Bronchial epithelial cell (primary cell): ENCODE data around the gene TSPAN12. TPM values are rescaled to one million over a fixed set of nuclear protein-coding genes. Genes with fewer than 3 reads are reported as not detected.

Experiments
- DNase-seq: peaks from one replicate; pipeline ENCODE4 v3.0.0-alpha.2; 2010; ENCODE audit warnings: low read depth
- FAIRE-seq: peaks from 2 replicates; lab custom pipeline; 2011; peaks lifted over from hg19 to GRCh38; lab: Jason Lieb, UNC
- H3K27me3 ChIP-seq: 2 replicates; pipeline ENCODE4 v1.5.1; 2011; ENCODE audit warnings: low read length; ENCODE audit not compliant: control insufficient read depth, insufficient read depth
- H3K36me3 ChIP-seq: 2 replicates; pipeline ENCODE4 v1.5.1; 2011; ENCODE audit warnings: low read length; ENCODE audit not compliant: control insufficient read depth, insufficient read depth
- H3K4me3 ChIP-seq: 2 replicates; pipeline ENCODE4 v1.5.1; 2011; ENCODE audit warnings: mild to moderate bottlenecking, low read depth, low read length, control low read depth
- CTCF ChIP-seq: IDR thresholded peaks from 2 replicates; pipeline ENCODE4 v1.5.1; 2011; ENCODE audit warnings: mild to moderate bottlenecking, moderate library complexity, low read length, control low read depth, inconsistent platforms; ENCODE audit not compliant: insufficient read depth, severe bottlenecking
- total RNA-seq: library from RNA; depleted of rRNA; stranded (reverse); fragments of >200 nt; gene quantifications from 2 replicates; pipeline ENCODE4 v1.2.1, GENCODE V29; 2014

The TSPAN12 gene
- total RNA-seq, 1 donor from 2014 or later = 1.6 TPM

- no peak for TF ChIP-seq CTCF
- DNase-seq (no peak), FAIRE-seq (no peak)
- Histone ChIP-seq H3K4me3 (no peak overlapping the region), H3K27me3 (no peaks in the 10 kb centered on the region), H3K36me3 (no peaks in the 10 kb centered on the region)
These were observed 58.8 kb downstream of the TSPAN12 start for GRCh38 chr7:120799147-120799546.

- no peaks in the 10 kb centered on the region for H3K27me3 ChIP-seq
- no peak for DNase-seq
- FAIRE-seq = no peak
- TF ChIP-seq CTCF = no peak
- H3K36me3 ChIP-seq = no peaks in the 10 kb centered on the region
- H3K4me3 ChIP-seq = no peak overlapping the region
These were observed 60.8 kb downstream of the TSPAN12 start for GRCh38 chr7:120797026-120797645.

GRCh38 chr7:120794106-120794729 lies 63.7 kb downstream of the TSPAN12 start:
- no peak for FAIRE-seq
- peak; percentile 79 for DNase-seq
- Histone ChIP-seq H3K4me3 (no peak overlapping the region), H3K36me3 (no peaks in the 10 kb centered on the region), H3K27me3 (no peaks in the 10 kb centered on the region)
- TF ChIP-seq CTCF = no peak

- FAIRE-seq = no peak
- Histone ChIP-seq H3K36me3 (no peaks in the 10 kb centered on the region), H3K27me3 (no peaks in the 10 kb centered on the region), H3K4me3 (no peak overlapping the region)
- DNase-seq = no peak
- no peak for TF ChIP-seq CTCF
These were observed 64.6 kb downstream of the TSPAN12 start for GRCh38 chr7:120793213-120793936.

GRCh38 chr7:120792861-120793130 lies 65.1 kb downstream of the TSPAN12 start:
- DNase-seq (peak; percentile 45), FAIRE-seq (no peak)
- no peak for TF ChIP-seq CTCF
- Histone ChIP-seq H3K36me3 (no peaks in the 10 kb centered on the region), H3K4me3 (no peak overlapping the region), H3K27me3 (no peaks in the 10 kb centered on the region)
